HG02970 (cell line): ENCODE measurements around the gene AREG.

ENCODE experiments used
- ATAC-seq: cut with Tn5 transposase; IDR thresholded peaks from one replicate; pipeline ENCODE4 v1.9.1; 2021; ENCODE audit warnings: mild to moderate bottlenecking, moderate library complexity, moderate number of reproducible peaks; ENCODE audit not compliant: unreplicated experiment, low FRiP score

AREG gene

DNA sequence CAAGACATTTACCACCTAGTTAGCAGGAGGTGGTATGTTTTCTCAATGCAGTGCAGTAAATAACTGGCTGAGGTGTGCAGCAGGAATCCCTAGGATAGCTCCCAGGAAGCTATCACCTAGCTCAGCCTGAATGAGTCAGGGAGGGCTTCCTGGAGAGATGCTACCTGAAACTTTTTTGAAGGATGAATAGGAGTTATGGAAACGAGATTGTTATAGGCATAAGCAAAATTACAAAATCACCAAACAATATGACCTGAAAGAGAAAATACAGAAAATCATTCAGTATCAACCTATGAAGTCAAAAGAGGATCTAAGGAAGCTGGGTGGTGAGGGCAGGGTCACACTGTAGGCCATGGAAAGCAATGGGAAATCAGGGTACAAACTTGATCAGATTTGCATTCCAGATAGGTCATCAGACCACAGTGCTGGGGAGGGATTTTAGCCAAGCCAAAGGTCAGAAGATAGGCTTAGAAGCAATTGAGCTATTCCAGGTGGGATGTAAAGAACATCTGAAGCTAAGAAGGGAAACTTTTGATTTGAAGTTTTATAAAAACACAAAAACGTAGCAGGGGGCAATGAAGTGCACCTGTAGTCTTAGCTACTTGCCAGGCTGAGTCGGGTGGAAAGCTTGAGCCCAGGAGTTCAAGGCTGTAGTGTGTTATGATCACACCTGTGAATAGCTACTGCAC, 11.3 kb downstream of the AREG start:
- ATAC-seq, result no peak

DNA sequence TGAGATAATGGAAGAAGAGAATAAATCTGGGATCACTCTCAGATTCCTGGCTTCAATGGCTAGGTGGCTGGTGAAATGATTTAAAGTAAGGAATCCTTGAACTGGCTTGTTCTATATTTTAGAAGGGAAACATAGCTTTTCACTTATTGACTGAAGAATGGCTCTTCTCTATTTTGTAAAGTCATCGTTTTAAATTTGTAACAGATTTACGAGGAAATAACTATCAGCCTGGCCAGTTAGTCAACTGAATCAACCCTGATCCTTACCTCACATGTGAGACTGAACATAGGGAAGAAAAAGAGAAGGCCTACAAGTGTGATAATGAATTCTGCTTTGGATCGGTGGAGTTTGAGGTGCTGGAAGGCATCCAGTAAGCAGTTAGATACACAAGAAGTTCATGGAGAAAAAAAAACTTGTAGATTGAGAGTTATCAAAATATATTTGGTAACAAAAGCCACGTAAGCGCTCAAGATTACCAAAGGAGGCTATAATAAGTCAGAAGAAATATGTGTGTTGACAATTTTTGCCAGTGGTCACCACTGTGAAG, 12.0 kb downstream of the AREG start:
- no peak for ATAC-seq

DNA sequence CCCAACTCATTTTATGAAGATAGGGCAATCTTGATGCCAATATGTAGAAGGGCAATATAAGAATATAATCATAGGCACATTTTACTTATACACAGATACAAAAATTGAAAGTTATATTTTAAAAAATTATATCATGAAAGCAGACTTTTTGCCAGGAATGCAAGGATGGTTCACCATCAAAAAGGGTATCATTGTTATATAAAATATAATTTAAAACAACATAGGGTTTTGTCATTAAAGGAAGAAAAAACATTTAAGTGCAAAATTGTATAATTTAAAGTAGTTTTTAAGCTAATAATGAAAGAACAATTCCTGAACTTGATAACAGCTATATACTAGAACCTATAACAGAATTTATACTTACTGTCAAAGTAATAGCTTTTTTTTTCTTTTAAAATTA, 15.9 kb downstream of the AREG start:
- no peak for ATAC-seq

DNA sequence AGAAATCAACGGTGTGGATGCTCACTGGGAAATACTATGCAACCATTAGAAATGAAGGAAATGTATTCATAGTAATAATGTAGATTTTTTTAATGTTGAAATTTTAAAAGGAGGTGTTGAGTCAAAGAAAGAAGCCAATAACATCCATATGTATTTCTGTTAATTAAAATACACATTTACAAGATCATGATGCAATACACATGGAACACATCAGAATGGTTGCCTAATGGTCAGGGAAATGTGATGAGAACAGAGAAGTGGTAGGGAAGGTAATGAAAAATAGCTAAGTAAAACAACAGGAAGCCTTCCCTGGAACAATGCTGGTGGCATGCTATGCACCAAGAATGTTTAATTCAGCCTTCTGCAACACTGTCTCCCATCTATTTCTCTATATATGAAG, 18.2 kb downstream of the AREG start:
- no peak for ATAC-seq

DNA sequence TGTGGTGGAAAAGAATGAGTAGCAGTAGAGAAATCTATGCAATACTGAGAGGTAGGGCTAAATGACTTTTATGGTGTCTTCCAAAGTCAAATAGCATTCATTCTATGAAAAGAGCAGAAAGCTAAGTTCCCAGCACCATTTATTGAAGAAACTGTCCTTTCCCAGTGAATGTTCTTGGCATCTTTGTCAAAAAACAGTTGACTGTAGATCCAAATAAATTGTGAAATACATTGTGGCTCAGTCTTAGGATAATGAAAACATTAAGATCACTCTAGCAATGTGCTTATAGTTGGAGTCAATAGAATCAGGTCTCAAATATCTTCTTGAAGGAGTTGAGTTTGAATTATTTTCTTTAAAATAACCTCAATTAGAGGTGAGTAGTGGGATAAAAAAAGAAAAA, 19.4 kb downstream of the AREG start:
- no peak for ATAC-seq

DNA sequence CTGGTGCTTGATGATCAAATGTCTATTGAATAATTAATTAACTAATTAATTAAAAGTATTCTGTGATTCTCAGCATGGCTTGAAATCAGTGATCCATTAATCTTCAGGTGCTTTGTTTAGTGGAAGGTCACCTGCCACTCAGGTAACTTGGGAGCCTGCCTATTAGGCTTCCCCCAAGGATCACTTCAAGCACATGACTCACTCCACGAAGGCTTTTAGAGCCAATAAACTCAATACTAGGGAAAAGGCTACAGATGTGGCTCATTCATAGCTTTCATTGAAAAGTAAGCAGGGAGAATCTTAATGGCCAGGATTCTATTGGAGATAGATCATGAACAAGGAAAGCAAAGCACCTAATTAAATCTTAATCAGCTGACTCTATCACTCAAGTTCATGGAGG, 21.3 kb downstream of the AREG start:
- ATAC-seq, result no peak

DNA sequence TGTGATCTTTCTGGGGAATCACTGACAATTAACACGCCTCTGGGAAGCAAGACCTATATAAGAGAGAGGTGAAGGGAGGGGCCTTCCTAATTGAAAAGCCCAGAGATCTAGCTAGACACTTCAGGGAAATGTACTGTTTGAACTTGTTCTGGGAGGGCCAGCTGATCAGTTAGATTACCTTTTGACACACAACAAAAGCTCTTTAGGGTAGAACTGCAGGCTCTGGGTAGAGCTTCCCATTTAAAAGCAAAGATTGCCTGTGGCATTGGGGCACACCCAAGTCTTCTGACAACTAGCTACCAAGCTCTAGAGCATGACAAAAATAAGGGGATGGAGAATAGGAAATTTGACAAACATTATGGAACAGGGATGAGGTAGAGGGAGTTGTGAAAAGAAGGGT, 26.3 kb downstream of the AREG start:
- ATAC-seq, result no peak

DNA sequence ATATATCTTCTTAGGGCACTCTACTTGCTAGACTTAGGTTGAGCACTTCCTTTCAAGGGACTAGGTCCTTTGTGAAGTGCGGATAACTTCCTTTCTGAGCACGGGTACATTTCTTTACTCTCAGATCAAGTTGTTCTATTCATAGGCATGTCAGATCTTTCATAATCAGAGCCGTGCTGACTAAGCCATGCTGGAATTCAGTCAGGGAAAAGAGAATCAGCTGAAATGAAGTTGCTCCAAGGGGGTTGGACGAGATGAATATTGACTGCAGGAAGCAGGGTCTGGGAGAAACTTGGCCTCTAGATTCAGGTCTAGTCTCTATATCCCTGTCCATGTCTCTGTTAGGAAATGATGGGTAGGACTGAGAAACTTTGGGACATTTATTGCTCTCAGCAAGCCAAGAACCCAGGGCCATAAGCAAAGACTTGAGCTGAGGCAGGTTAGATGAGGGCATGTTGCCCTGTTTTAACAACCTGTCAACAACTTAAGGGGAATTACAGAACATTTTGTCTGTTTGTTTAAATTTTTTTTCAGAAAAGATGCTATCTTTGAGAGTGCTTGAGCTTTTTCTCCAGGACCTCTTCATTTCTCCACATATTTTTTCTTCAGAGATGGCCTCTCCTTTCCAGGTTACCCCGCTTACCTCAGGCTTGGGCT, 28.3 kb downstream of the AREG start:
- no peak for ATAC-seq

DNA sequence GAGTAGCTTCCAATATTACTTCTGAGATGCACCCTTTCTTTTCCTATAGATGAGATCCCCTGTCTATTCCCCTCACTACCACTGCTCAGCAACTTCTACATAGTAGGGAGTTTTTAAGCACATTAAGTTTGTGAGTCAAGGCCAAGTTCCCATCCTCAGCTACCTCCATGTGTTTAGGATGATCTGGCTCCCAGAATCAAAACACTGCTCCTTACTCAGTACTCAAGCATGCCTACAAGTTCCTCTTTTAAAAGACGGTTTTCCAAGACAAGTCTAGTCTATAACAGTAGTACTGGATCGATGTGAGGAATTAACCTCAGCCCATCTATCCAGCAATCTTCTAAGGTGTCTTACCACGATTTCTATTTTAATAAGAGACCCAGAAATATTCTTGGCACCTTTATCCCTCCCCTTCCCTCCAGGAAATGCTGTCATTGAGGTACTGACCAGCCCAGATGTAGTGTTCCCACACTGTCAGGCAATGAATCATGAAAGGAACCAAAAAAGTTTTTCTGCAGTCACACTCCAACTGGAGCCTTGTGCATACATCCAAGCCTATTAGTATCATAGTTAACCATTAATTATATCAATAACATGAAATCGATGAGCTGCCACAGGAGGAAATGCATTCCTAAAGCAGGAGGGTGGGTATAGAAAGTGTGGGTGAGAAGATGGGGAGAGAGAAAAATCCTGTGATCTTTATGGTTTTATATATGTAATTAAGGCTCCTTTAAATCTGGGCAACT, 29.6 kb downstream of the AREG start:
- ATAC-seq, result no peak

DNA sequence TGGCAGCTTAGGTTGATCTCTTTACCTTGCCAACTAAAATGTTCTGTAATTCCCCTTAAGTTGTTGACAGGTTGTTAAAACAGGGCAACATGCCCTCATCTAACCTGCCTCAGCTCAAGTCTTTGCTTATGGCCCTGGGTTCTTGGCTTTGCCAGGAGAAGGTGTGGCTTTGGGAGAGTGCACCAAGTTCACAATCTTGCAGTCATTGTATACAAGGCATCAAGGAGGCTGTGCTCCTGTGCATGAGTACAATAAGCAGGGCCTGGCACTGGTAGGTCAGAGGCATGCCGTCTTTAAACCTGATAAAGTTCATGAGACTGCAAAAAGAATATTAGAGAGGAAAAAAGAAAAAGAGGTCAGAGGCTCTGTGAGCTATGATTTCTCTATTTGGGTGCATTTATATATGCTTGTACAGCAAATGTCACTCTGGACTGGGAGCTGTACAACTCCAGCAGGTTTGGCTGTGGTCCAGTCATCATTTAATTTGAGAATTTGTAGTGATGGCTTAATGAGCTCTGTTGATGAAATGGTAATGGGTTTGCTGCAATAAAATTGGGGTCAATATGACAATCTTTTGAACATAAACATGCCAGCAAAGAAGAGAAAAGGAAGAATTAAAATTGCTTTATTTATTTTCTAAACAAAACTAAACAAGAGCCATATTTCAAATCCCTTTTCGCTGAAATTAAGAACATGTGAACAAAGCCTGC, 30.3 kb downstream of the AREG start:
- ATAC-seq, result no peak

DNA sequence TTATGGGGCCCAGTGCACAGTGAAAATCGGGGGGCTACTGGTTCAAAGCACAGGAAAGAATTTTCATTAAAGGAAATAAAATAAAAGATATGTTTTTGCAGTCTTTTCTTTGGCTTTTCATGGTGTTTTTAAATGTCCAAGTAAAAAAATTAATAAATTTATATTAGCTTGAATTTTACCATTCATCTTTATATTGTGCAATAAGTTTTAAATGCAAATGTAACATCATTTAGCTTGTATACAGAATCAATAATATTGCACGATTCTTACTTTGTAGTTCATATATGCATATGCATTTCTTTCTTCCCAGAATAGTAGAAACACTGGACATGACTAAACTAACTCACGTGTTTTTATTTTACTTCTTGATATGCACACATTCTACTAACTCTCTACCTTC, 31.0 kb downstream of the AREG start:
- no peak for ATAC-seq

DNA sequence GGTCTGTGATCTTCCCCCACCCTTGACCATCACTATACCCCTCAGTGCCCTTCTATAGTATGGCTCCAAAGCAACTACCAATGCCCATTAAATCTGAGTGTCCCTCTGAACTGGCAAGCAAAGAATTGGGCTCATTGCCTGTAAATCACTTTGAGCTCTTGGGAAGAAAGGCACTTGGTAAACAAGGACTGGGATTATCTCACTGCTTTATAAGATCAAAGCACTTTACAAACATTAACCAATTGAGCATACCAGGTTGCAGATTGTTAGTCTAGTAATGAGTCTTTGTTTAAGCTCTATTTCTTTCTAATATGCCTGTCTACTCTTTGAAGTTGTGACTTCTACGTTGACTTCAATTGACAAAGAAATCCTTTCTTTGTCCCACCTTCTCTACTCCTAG, 34.1 kb downstream of the AREG start:
- no peak for ATAC-seq

DNA sequence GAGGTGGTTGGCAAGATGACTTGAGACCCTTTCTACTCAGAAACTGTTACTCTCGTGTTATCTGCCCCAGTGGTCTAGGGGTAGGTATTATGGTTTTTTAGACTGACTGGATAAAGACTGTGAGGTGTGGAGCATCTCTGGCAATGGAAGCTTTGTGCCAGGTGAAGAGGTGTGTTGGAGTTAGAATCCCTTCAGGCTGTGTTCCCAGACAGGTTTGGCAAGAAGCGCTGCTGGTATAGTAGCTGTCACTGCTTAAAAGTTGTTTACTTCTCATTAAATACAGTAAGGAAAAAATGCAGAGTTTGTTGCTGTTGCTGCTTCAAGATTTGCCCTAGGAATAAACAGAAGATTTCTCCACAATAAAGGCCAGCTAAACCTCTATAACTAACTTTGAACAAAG, 35.3 kb downstream of the AREG start:
- no peak for ATAC-seq

DNA sequence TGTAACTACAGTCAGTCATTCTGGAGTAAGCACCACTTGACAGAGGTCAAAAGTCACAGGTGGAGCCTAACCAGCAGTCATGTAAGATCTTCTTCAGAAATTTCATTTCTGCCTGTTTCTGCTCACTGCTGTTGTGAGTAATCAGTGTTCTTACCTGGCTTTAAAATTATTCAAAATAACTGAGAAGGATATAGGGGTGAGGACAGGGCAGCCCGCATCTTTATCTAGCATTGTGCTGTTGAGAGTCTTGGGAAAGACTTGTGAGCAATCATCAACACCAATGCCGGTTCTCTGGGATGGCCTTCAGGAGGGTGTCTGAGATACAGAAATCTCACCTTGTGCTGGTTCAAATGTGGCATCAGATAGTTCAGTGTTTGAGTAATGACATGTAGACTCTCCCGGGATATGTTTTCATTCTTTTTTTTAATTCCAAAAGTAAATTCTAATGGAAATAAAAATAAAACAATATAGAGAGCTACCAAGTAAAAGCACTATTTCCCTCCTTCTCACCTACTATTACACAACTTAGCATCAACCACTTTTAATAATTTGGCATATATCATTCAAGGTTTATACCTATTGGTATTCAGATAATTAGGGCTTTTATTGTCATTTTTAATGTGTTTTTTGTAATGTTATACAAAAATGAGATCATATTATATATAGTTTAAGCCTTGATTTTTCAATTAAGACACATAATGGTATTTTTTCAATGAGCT, 37.1 kb downstream of the AREG start:
- no peak for ATAC-seq

DNA sequence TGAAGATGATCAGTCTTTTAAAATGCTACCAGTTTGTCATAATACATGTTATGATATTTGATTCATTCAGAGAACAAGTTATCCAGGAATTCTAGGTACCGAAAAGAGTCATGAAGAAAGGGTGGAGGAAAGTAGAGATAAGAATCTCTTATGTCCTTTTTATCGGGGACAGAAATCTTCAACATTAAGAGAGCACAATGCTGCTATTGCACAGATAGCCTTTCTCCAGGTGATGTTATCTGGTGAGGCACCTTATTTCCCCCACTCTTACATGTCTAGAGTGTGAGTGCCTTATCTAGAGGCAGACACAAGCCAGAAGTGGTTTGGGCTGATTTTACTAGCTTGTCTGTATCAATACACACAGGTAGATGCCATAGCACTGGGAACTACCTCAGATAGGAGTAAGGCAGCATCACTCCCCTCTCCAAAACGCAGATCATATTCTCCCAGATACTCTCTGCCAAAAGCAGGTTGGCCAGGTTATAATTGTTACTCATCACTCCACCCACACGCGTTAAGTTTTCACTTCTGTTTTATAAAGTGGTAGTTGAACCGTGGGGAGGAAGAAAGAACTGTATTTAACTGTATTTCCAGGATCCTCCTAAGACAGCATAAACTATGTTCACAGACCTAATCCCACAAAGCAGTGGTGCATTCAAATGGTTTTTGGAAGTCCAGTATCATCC, 38.4 kb downstream of the AREG start:
- no peak for ATAC-seq

DNA sequence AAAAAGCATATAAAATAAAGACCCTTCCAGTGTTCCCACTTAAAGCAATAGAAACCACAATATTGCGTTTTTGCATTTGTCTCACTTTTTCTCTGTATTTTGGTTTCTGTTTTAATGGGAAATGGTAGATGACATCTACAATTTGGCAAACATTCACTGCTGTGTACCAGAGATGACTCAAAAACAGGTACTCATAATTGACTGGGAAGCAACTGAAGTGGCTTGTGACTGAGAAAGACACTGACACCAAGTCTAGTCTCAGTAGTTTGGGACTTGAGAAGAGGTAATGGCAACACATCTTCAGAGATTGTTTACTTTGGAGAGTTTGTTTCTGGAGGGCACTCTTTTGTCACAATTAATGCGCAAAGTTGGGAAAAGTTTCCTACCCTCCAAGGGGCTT, 42.0 kb downstream of the AREG start:
- ATAC-seq, result no peak

DNA sequence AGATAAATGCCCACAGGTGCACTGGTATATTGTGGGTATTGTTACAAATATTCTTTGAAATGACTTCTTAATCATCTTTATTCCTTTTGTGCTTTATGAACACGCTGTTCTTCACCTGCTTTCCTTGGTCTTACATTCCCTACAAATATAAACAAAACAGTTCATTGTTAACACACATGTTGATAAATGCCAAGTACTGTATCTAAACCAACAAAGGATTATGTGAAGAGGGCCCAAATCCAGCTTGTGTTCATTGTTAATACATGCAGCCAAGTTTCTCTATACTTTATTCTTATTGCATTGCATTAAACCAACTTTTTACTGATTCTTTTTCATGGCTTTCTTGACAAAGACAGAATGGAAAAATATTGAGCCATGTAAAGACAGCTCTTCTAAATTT, 42.8 kb downstream of the AREG start:
- ATAC-seq, result no peak

DNA sequence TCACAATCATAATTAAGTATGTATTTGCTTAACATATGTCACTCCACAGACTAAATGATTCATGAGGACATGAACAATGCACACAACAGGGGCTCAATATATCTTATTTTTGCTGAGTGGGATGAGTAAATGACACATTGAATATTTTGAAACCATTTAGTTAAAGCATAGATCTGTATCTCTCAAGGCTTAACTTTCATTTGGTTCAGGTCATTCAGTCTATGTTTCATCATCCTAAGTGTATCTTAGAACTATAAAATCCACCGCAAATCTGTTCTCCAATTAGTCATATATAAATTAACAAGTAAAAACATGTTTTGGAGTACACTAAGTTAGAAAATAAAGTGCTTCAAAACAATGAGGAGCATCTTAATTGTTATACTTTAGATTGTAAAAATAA, 45.8 kb downstream of the AREG start:
- ATAC-seq, result no peak

DNA sequence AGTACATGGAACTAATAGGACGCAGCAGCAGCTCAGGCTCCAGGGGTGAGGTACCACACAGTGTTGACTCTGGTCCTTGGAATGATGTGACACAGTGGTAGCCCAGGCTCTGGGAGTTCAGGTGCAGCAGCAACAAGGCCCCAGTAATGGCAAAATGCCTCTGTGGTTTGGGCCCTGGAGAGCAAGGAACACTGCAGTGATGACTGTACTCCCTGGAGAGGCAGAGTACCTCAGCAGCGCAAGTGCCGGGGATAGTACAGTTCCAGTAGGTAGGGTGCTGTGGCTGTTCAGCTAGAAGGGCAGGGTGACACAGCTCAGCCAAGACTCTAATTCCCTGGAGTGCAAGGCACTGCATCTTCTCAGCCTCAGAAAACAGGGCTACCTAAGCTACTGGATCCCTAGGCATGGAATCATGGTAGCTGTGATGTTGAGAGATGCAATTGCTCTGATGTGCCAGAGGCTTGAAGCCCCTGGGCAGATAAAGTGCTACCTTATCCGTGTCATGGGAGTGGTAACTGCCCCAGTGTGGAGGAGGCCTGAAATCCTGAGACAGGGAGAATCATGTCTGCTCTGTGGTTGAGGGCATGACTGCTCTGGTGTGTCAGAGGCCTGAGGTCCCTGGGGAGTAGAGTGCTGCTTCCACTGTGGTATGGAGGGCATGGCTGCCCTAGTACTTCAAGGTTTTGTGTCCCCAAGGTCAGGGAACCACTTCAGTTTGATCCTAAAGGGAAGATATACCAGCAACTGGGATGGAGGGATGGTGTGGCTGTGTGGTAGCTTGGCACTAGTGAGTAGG, 55.2 kb downstream of the AREG start:
- no peak for ATAC-seq
